GM12891 (cell line): ENCODE measurements around the gene CFAP100.

Source experiments
- POLR2A ChIP-seq: IDR thresholded peaks from 2 replicates; pipeline ENCODE4 v1.6.1; 2011; ENCODE audit warnings: low read depth, low read length, control low read depth
- POLR2AphosphoS5 ChIP-seq: IDR thresholded peaks from 2 replicates; pipeline ENCODE4 v1.6.1; 2011; ENCODE audit warnings: low read depth, low read length, control low read depth

- no peak for TF ChIP-seq POLR2AphosphoS5
- no peak for TF ChIP-seq POLR2A
These were observed 44.0 kb downstream of the CFAP100 start for GRCh38 chr3:126438746-126439145.
